H1 (cell line): ENCODE data around the gene ACYP2. TPM values are rescaled to one million over a fixed set of nuclear protein-coding genes. Genes with fewer than 3 reads are reported as not detected.

Experiments used
- CTCF ChIA-PET: fragments of 300-600 bp; sonication (Branson Sonifier 250); formaldehyde crosslinking; loops from one replicate; lab custom pipeline; 2021; ENCODE audit not compliant: partially characterized antibody; lab: Charles Lee
- POLR2A ChIA-PET: fragments of 300-600 bp; sonication (Branson Sonifier 250); formaldehyde crosslinking; loops from one replicate; lab custom pipeline; 2021; ENCODE audit warnings: inconsistent platforms; ENCODE audit not compliant: partially characterized antibody; lab: Charles Lee
- DNase-seq, 2 experiments: peaks; one replicate each; pipeline versions ENCODE4 v3.0.0 to v3.0.0-alpha.2; 2010 to 2022; ENCODE audit warnings: low spot score in 2 of 2, low read depth in 1 of 2, mixed read lengths in 1 of 2
- FAIRE-seq: peaks from 2 replicates; lab custom pipeline; 2011; peaks lifted over from hg19 to GRCh38; lab: Jason Lieb, UNC
- H2AFZ ChIP-seq: 2 replicates; pipeline ENCODE4 v1.8.1; 2012; ENCODE audit warnings: low read length, inconsistent platforms
- H2AK5ac ChIP-seq: 2 replicates; pipeline ENCODE4 v1.6.1; 2013; ENCODE audit warnings: low read depth, low read length
- H2BK120ac ChIP-seq: replicated peaks from 2 replicates; pipeline ENCODE3; 2013; ENCODE audit warnings: low read depth, low read length, inconsistent platforms
- H2BK12ac ChIP-seq: 2 replicates; pipeline ENCODE4 v1.6.1; 2013; ENCODE audit warnings: low read depth, low read length
- H2BK15ac ChIP-seq: 2 replicates; pipeline ENCODE4 v1.6.1; 2013; ENCODE audit warnings: low read length
- H2BK20ac ChIP-seq: 2 replicates; pipeline ENCODE4 v1.6.1; 2013; ENCODE audit warnings: low read length
- H2BK5ac ChIP-seq: 2 replicates; pipeline ENCODE4 v1.6.1; 2013; ENCODE audit warnings: low read depth, low read length
- H3K14ac ChIP-seq: 2 replicates; pipeline ENCODE4 v1.6.1; 2013; ENCODE audit warnings: inconsistent platforms; ENCODE audit not compliant: insufficient read length
- H3K18ac ChIP-seq: 2 replicates; pipeline ENCODE4 v1.6.1; 2013; ENCODE audit warnings: low read length; ENCODE audit errors: extremely low read depth
- H3K23ac ChIP-seq: 2 replicates; pipeline ENCODE4 v1.6.1; 2013; ENCODE audit warnings: inconsistent platforms; ENCODE audit not compliant: insufficient read length
- H3K23me2 ChIP-seq: 2 replicates; pipeline ENCODE4 v1.6.1; 2013; ENCODE audit warnings: low read depth, low read length
- H3K27ac ChIP-seq: 2 replicates; pipeline ENCODE4 v1.6.1; 2011; ENCODE audit warnings: low read depth, low read length, inconsistent platforms
- H3K27me3 ChIP-seq, 4 experiments: replicated peaks in 1 of 4; 1 replicate in 1 of 4; 2 replicates in 3 of 4; pipeline versions ENCODE4 v1.6.1 to v1.8.1; 2011 to 2013; ENCODE audit warnings: low read length in 3 of 4, mild to moderate bottlenecking in 3 of 4, inconsistent platforms in 2 of 4, mixed read lengths in 2 of 4, moderate library complexity in 1 of 4; ENCODE audit not compliant: control insufficient read depth in 3 of 4, insufficient read depth in 3 of 4; ENCODE audit errors: extremely low read depth in 1 of 4
- H3K36me3 ChIP-seq, 4 experiments: 2 replicates each; pipeline versions ENCODE4 v1.6.1 to v1.8.1; 2011 to 2013; ENCODE audit warnings: mild to moderate bottlenecking in 4 of 4, low read length in 3 of 4, moderate library complexity in 2 of 4, control low read depth in 1 of 4, inconsistent platforms in 1 of 4; ENCODE audit not compliant: insufficient read depth in 4 of 4, control insufficient read depth in 2 of 4
- H3K4ac ChIP-seq: replicated peaks from 2 replicates; pipeline ENCODE3; 2013; ENCODE audit warnings: low read length, low read depth, mixed read lengths, inconsistent platforms; ENCODE audit not compliant: insufficient read length
- H3K4me1 ChIP-seq, 4 experiments: replicated peaks in 1 of 4; 1 replicate in 1 of 4; 2 replicates in 3 of 4; pipeline versions ENCODE4 v1.6.1 to v1.8.1; 2011 to 2013; ENCODE audit warnings: low read length in 3 of 4, inconsistent platforms in 2 of 4, mixed read lengths in 1 of 4; ENCODE audit not compliant: insufficient read depth in 4 of 4, control insufficient read depth in 3 of 4
- H3K4me2 ChIP-seq, 2 experiments: 2 replicates each; pipeline versions ENCODE4 v1.6.1 to v1.8.1; 2011 to 2013; ENCODE audit warnings: low read depth in 2 of 2, low read length in 2 of 2, control low read depth in 1 of 2, inconsistent platforms in 1 of 2, mild to moderate bottlenecking in 1 of 2; ENCODE audit not compliant: insufficient read depth in 1 of 2
- H3K4me3 ChIP-seq, 4 experiments: fragments of 200-600, 300-600 bp in 1 of 4; sonication (generic), shearing (Covaris generic), sonication (Bioruptor Twin) in 1 of 4; 2 replicates each; pipeline versions ENCODE4 v1.5.1 to v1.8.1; 2011 to 2016; ENCODE audit warnings: low read length in 4 of 4, low read depth in 3 of 4, control low read depth in 2 of 4, inconsistent platforms in 2 of 4, mild to moderate bottlenecking in 2 of 4, mixed read lengths in 1 of 4, moderate library complexity in 1 of 4; ENCODE audit not compliant: insufficient read depth in 2 of 4; ENCODE audit errors: extremely low read depth in 1 of 4
- H3K56ac ChIP-seq: replicated peaks from 2 replicates; pipeline ENCODE3; 2013; ENCODE audit warnings: low read depth, mild to moderate bottlenecking, mixed read lengths, low read length, inconsistent platforms; ENCODE audit not compliant: insufficient read length
- H3K79me1 ChIP-seq: 2 replicates; pipeline ENCODE4 v1.6.1; 2013; ENCODE audit warnings: low read depth, low read length, control low read depth
- H3K79me2 ChIP-seq, 2 experiments: 2 replicates each; pipeline versions ENCODE4 v1.6.1 to v1.8.1; 2012 to 2013; ENCODE audit warnings: low read length in 2 of 2, mild to moderate bottlenecking in 2 of 2, inconsistent platforms in 1 of 2; ENCODE audit not compliant: insufficient read depth in 2 of 2, control insufficient read depth in 1 of 2
- H3K9ac ChIP-seq, 4 experiments: replicated peaks in 1 of 4; 1 replicate in 1 of 4; 2 replicates in 3 of 4; pipeline versions ENCODE4 v1.6.1 to v1.8.1; 2011 to 2013; ENCODE audit warnings: low read depth in 3 of 4, low read length in 3 of 4, control low read depth in 2 of 4, mild to moderate bottlenecking in 2 of 4, moderate library complexity in 2 of 4, inconsistent platforms in 1 of 4; ENCODE audit errors: extremely low read depth in 1 of 4
- H3K9me3 ChIP-seq, 2 experiments: 2 replicates each; pipeline versions ENCODE4 v1.6.1 to v1.8.1; 2012 to 2013; ENCODE audit warnings: mild to moderate bottlenecking in 2 of 2, moderate library complexity in 2 of 2, control low read depth in 1 of 2, inconsistent platforms in 1 of 2, low read depth in 1 of 2, low read length in 1 of 2, mixed read lengths in 1 of 2; ENCODE audit not compliant: insufficient read depth in 2 of 2
- H4K20me1 ChIP-seq, 2 experiments: replicated peaks in 1 of 2; 2 replicates each; pipeline versions ENCODE3 to v1.8.1; 2011 to 2013; ENCODE audit warnings: inconsistent platforms in 2 of 2, low read length in 2 of 2, mild to moderate bottlenecking in 1 of 2; ENCODE audit not compliant: insufficient read depth in 2 of 2, control insufficient read depth in 1 of 2
- H4K5ac ChIP-seq: 2 replicates; pipeline ENCODE4 v1.6.1; 2013; ENCODE audit warnings: low read length, low read depth, mixed read lengths, inconsistent platforms; ENCODE audit not compliant: insufficient read length
- H4K8ac ChIP-seq: 2 replicates; pipeline ENCODE4 v1.8.0; 2013; ENCODE audit warnings: mild to moderate bottlenecking, moderate library complexity, low read length, inconsistent platforms; ENCODE audit not compliant: insufficient read depth; ENCODE audit errors: extremely low read depth
- H4K91ac ChIP-seq: replicated peaks from 2 replicates; pipeline ENCODE3; 2013; ENCODE audit warnings: low read length, mixed read lengths, inconsistent platforms; ENCODE audit not compliant: insufficient read length
- BCL11A ChIP-seq, 2 experiments: IDR thresholded peaks; one replicate each; pipeline ENCODE4 v1.6.1; 2011; ENCODE audit warnings: low read depth in 2 of 2, low read length in 2 of 2, mild to moderate bottlenecking in 2 of 2
- CHD2 ChIP-seq: IDR thresholded peaks from 2 replicates; pipeline ENCODE4 v1.6.1; 2012; ENCODE audit warnings: low read length, improper control_type of control experiment
- CREB1 ChIP-seq: IDR thresholded peaks from 2 replicates; pipeline ENCODE4 v1.6.1; 2012; ENCODE audit warnings: inconsistent platforms
- CTCF ChIP-seq, 3 experiments: IDR thresholded peaks; 1 replicate in 2 of 3; 2 replicates in 1 of 3; pipeline versions ENCODE4 v1.5.1 to v1.6.1; 2011; ENCODE audit warnings: low read length in 3 of 3, mild to moderate bottlenecking in 3 of 3, inconsistent platforms in 2 of 3, low read depth in 1 of 3, moderate library complexity in 1 of 3; ENCODE audit not compliant: insufficient read depth in 1 of 3; ENCODE audit errors: control extremely low read depth in 1 of 3
- KDM4A ChIP-seq: IDR thresholded peaks from one replicate; pipeline ENCODE4 v1.7.1; 2012; ENCODE audit warnings: low read depth, mild to moderate bottlenecking, moderate library complexity, low read length, inconsistent platforms; ENCODE audit not compliant: severe bottlenecking
- RNF2 ChIP-seq: fragments of 200-900, 300-1000 bp; sonication (generic); IDR thresholded peaks from 2 replicates; pipeline ENCODE4 v1.7.1; 2016; ENCODE audit warnings: borderline replicate concordance, low read depth, mild to moderate bottlenecking, antibody characterized with exemption, low read length; ENCODE audit not compliant: poor library complexity, severe bottlenecking; ENCODE audit errors: missing control alignments
- SIX5 ChIP-seq: IDR thresholded peaks from 2 replicates; pipeline ENCODE4 v1.6.1; 2011; ENCODE audit warnings: mild to moderate bottlenecking, low read depth, low read length
- SRF ChIP-seq: IDR thresholded peaks from 2 replicates; pipeline ENCODE4 v1.6.1; 2011; ENCODE audit warnings: mild to moderate bottlenecking, low read depth, low read length, moderate library complexity
- TCF12 ChIP-seq: IDR thresholded peaks from 2 replicates; pipeline ENCODE4 v1.6.1; 2011; ENCODE audit warnings: low read depth, mild to moderate bottlenecking, low read length
- ZNF274 ChIP-seq: IDR thresholded peaks from 2 replicates; pipeline ENCODE4 v1.7.0; 2012; ENCODE audit warnings: low read length, borderline replicate concordance; ENCODE audit errors: extremely low read depth
- WGBS, 2 experiments: shearing (Covaris generic) in 1 of 2; methylation state at CpG; one replicate each; pipeline versions ENCODE4 v1.1.6 to v1.1.7; 2013 to 2015; ENCODE audit warnings: low lambda C conversion rate in 2 of 2, mixed read lengths in 2 of 2, inconsistent platforms in 1 of 2, low coverage in 1 of 2, missing lambda C conversion rate in 1 of 2; ENCODE audit not compliant: insufficient replicate concordance in 2 of 2, insufficient coverage in 1 of 2, insufficient read length in 1 of 2; ENCODE audit errors: extremely low coverage in 1 of 2, missing lambda C conversion rate in 1 of 2; 5-methylcytosine and 5-hydroxymethylcytosine counted together
- polyA plus RNA-seq, 7 experiments: library from polyadenylated mRNA; depleted of rRNA in 3 of 7; stranded (reverse) in 5 of 7; unstranded in 2 of 7; fragments of >200 nt in 5 of 7; fragments of 200-250 nt in 2 of 7; gene quantifications; 1 replicate in 5 of 7; 2 replicates in 1 of 7; 4 replicates in 1 of 7; pipeline versions ENCODE4 v1.2.1 to v1.2.3, GENCODE V29; 2011 to 2013; ENCODE audit warnings: missing spikeins in 2 of 7, mixed read lengths in 2 of 7
- total RNA-seq: library from RNA; stranded (reverse); fragmentation: NEBNext Ultra II Directional; extraction: Animal tissue kit (Norgen Biotek cat#: 25700); gene quantifications from 2 replicates; pipeline ENCODE4 v1.2.1, GENCODE V29; 2021
- TF ChIP-seq, protein P1 (sequence below): IDR thresholded peaks from 2 replicates; pipeline ENCODE4 v1.6.1; 2011; ENCODE audit warnings: low read length, improper control_type of control experiment

ACYP2 gene
- total and polyA plus RNA-seq, 2 of the 8 experiments (the other 6 are each of a cell fraction or from before 2014, with no cell fraction given), result 3.4 to 4.4 TPM

GRCh38 chr2:54109848-54110247 is 5.6 kb upstream of the ACYP2 start:
- Histone ChIP-seq H4K20me1 (no peaks in the 10 kb centered on the region), H4K8ac (no peak overlapping the region), H3K23me2 (no peaks in the 10 kb centered on the region), H3K36me3 (no peaks in the 10 kb centered on the region), H2BK20ac (no peak overlapping the region), H3K18ac (no peak overlapping the region), H2AFZ (no peak overlapping the region), H4K91ac (no peak overlapping the region), H3K27ac (no peak overlapping the region), H2BK12ac (no peak overlapping the region), H3K4ac (no peak overlapping the region), H3K9ac (no peak overlapping the region), H2AK5ac (no peak overlapping the region), H3K56ac (no peak overlapping the region), H2BK15ac (no peak overlapping the region), H3K27me3 (no peaks in the 10 kb centered on the region), H3K9me3 (no peaks in the 10 kb centered on the region), H3K79me2 (no peaks in the 10 kb centered on the region), H3K4me1 (peaks cover 0 to 3% (median under 1%) of the 10 kb centered on the region in 4 experiments; a peak in 2 of 7 replicates), H2BK120ac (no peak overlapping the region), H3K4me2 (no peak overlapping the region), H3K23ac (no peak overlapping the region), H4K5ac (no peak overlapping the region), H2BK5ac (no peak overlapping the region), H3K79me1 (no peaks in the 10 kb centered on the region), H3K14ac (no peak overlapping the region), H3K4me3 (no peak overlapping the region)
- WGBS, 2 experiments, result 88 to 100% methylated on average over 1 to 3 of the region's 3 CpGs
- ChIA-PET POLR2A (no interaction called here), CTCF (no interaction called here)
- FAIRE-seq (no peak), DNase-seq (no peak)
- TF ChIP-seq SRF (no peak), ZNF274 (no peak), KDM4A (no peak), RNF2 (no peak), CHD2 (no peak), BCL11A (IDR thresholded peaks at IDR 0.05; ENCODE audit: low read depth in 2 of 2, low read length in 2 of 2) (no peak), CREB1 (no peak), SIX5 (no peak), TCF12 (no peak), CTCF (IDR thresholded peaks at IDR 0.05; ENCODE audit: control extremely low read depth in 1 of 3, insufficient read depth in 1 of 3, low read depth in 1 of 3, low read length in 3 of 3) (no peak)
- TF ChIP-seq, protein P1, sequence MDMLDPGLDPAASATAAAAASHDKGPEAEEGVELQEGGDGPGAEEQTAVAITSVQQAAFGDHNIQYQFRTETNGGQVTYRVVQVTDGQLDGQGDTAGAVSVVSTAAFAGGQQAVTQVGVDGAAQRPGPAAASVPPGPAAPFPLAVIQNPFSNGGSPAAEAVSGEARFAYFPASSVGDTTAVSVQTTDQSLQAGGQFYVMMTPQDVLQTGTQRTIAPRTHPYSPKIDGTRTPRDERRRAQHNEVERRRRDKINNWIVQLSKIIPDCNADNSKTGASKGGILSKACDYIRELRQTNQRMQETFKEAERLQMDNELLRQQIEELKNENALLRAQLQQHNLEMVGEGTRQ, result no peak
